WTC11 (cell line): ENCODE results near the gene DIO3. TPM values are rescaled to one million over a fixed set of nuclear protein-coding genes. Genes with fewer than 3 reads are reported as not detected.

Source experiments
- ATAC-seq: fragments of 200-7000 bp; cut with Tn5 transposase; 2 replicates; pipeline ENCODE4 v1.10.0; 2021; ENCODE audit warnings: mild to moderate bottlenecking, moderate library complexity
- CTCF ChIA-PET: fragments of 300-600 bp; sonication (Branson Sonifier 250); formaldehyde crosslinking; loops from one replicate; lab custom pipeline; 2021; ENCODE audit warnings: antibody characterized with exemption; lab: Charles Lee
- POLR2A ChIA-PET: fragments of 350-600 bp; sonication (Branson Sonifier 250); formaldehyde crosslinking; loops from one replicate; lab custom pipeline; 2021; ENCODE audit warnings: antibody characterized with exemption; lab: Charles Lee
- DNase-seq: peaks from one replicate; pipeline ENCODE4 v3.0.0; 2021; ENCODE audit warnings: low spot score
- H3K27ac Mint-ChIP-seq: 2 replicates; pipeline ENCODE4 v1.8.0; 2021; ENCODE audit warnings: mixed read lengths
- H3K27me3 Mint-ChIP-seq: 2 replicates; pipeline ENCODE4 v1.8.0; 2021; ENCODE audit warnings: low read depth, mild to moderate bottlenecking, moderate library complexity, mixed read lengths
- H3K36me3 Mint-ChIP-seq: 2 replicates; pipeline ENCODE4 v1.8.0; 2021; ENCODE audit warnings: mixed read lengths
- H3K4me1 Mint-ChIP-seq: 2 replicates; pipeline ENCODE4 v1.8.0; 2022; ENCODE audit warnings: mixed read lengths
- H3K4me3 Mint-ChIP-seq: 2 replicates; pipeline ENCODE4 v1.8.0; 2021; ENCODE audit warnings: mild to moderate bottlenecking, moderate library complexity, mixed read lengths
- H3K9me3 Mint-ChIP-seq: 2 replicates; pipeline ENCODE4 v1.8.0; 2021; ENCODE audit warnings: mixed read lengths
- AFF4 ChIP-seq: sonication (generic); formaldehyde crosslinking; IDR thresholded peaks from 2 replicates; pipeline ENCODE4 v1.8.1; 2023; ENCODE audit warnings: mild to moderate bottlenecking, missing genetic modification reagents, borderline replicate concordance
- ATF1 ChIP-seq: sonication (generic); formaldehyde crosslinking; IDR thresholded peaks from 2 replicates; pipeline ENCODE4 v1.8.1; 2023; ENCODE audit warnings: mild to moderate bottlenecking, moderate library complexity, missing genetic modification reagents
- ATF3 ChIP-seq: sonication (generic); formaldehyde crosslinking; conservative IDR thresholded peaks from 2 replicates; pipeline ENCODE4 v1.8.1; 2022; ENCODE audit warnings: mild to moderate bottlenecking, missing genetic modification reagents
- ATF6 ChIP-seq: sonication (generic); formaldehyde crosslinking; IDR thresholded peaks from 2 replicates; pipeline ENCODE4 v1.8.1; 2023; ENCODE audit warnings: mild to moderate bottlenecking, missing genetic modification reagents
- CREB1 ChIP-seq: sonication (generic); formaldehyde crosslinking; IDR thresholded peaks from 2 replicates; pipeline ENCODE4 v1.8.0; 2023; ENCODE audit warnings: mild to moderate bottlenecking, missing genetic modification reagents
- ELF4 ChIP-seq: sonication (generic); formaldehyde crosslinking; IDR thresholded peaks from 2 replicates; pipeline ENCODE4 v1.8.1; 2022; ENCODE audit warnings: low read depth, mild to moderate bottlenecking, moderate library complexity, missing genetic modification reagents
- EMX1 ChIP-seq: fragments of 250-450 bp; sonication (Bioruptor Pico); IDR thresholded peaks from 2 replicates; pipeline ENCODE4 v1.8.0; 2021; ENCODE audit warnings: mild to moderate bottlenecking
- FOXK1 ChIP-seq: sonication (generic); formaldehyde crosslinking; IDR thresholded peaks from 2 replicates; pipeline ENCODE4 v1.8.0; 2022; ENCODE audit warnings: mild to moderate bottlenecking, moderate library complexity, missing genetic modification reagents
- FOXP4 ChIP-seq: sonication (generic); formaldehyde crosslinking; IDR thresholded peaks from 2 replicates; pipeline ENCODE4 v1.8.0; 2022; ENCODE audit warnings: mild to moderate bottlenecking, missing genetic modification reagents
- GABPB1 ChIP-seq: sonication (generic); formaldehyde crosslinking; IDR thresholded peaks from 2 replicates; pipeline ENCODE4 v1.8.1; 2023; ENCODE audit warnings: mild to moderate bottlenecking, missing genetic modification reagents
- KAT7 ChIP-seq: sonication (generic); formaldehyde crosslinking; IDR thresholded peaks from 2 replicates; pipeline ENCODE4 v1.8.1; 2023; ENCODE audit warnings: missing genetic modification reagents, mild to moderate bottlenecking, borderline replicate concordance
- MAX ChIP-seq: sonication (generic); formaldehyde crosslinking; IDR thresholded peaks from 2 replicates; pipeline ENCODE4 v1.8.0; 2022; ENCODE audit warnings: mild to moderate bottlenecking, missing genetic modification reagents
- MYBL2 ChIP-seq: sonication (generic); formaldehyde crosslinking; IDR thresholded peaks from 2 replicates; pipeline ENCODE4 v1.8.1; 2023; ENCODE audit warnings: mild to moderate bottlenecking, moderate library complexity, missing genetic modification reagents
- NR1H2 ChIP-seq: sonication (generic); formaldehyde crosslinking; IDR thresholded peaks from 2 replicates; pipeline ENCODE4 v1.9.0; 2021; ENCODE audit warnings: mild to moderate bottlenecking, moderate library complexity, missing genetic modification reagents
- NR2C2 ChIP-seq: sonication (generic); formaldehyde crosslinking; IDR thresholded peaks from 2 replicates; pipeline ENCODE4 v1.8.0; 2022; ENCODE audit warnings: mild to moderate bottlenecking, missing genetic modification reagents
- OVOL2 ChIP-seq: fragments of 250-450 bp; sonication (Bioruptor Pico); IDR thresholded peaks from 2 replicates; pipeline ENCODE4 v1.9.0; 2021; ENCODE audit warnings: mild to moderate bottlenecking, borderline replicate concordance
- SP1 ChIP-seq: sonication (generic); formaldehyde crosslinking; conservative IDR thresholded peaks from 2 replicates; pipeline ENCODE4 v1.8.1; 2022; ENCODE audit warnings: missing genetic modification reagents
- STAT6 ChIP-seq: sonication (generic); formaldehyde crosslinking; conservative IDR thresholded peaks from 2 replicates; pipeline ENCODE4 v1.8.1; 2023; ENCODE audit warnings: mild to moderate bottlenecking, low read depth, missing genetic modification reagents, moderate library complexity
- TEAD4 ChIP-seq: sonication (generic); formaldehyde crosslinking; IDR thresholded peaks from 2 replicates; pipeline ENCODE4 v1.8.0; 2022; ENCODE audit warnings: mild to moderate bottlenecking, missing genetic modification reagents
- ZBTB43 ChIP-seq: sonication (generic); formaldehyde crosslinking; IDR thresholded peaks from 2 replicates; pipeline ENCODE4 v1.8.1; 2023; ENCODE audit warnings: mild to moderate bottlenecking, missing genetic modification reagents
- ZMAT4 ChIP-seq: fragments of 250-450 bp; sonication (Bioruptor Pico); IDR thresholded peaks from 2 replicates; pipeline ENCODE4 v1.9.0; 2021; ENCODE audit warnings: mild to moderate bottlenecking
- ZNF232 ChIP-seq: sonication (generic); formaldehyde crosslinking; IDR thresholded peaks from 2 replicates; pipeline ENCODE4 v1.8.0; 2022; ENCODE audit warnings: mild to moderate bottlenecking, missing genetic modification reagents
- total RNA-seq: library from RNA; stranded (reverse); gene quantifications from 3 replicates; pipeline ENCODE4 v1.2.3, GENCODE V29; 2021

The DIO3 gene
- total RNA-seq, 1 experiment from 2014 or later: 0.52 TPM

GRCh38 chr14:101590616-101591015, 29.3 kb downstream of the DIO3 start:
- DNase-seq (no peak), ATAC-seq (no peak)
- Mint-ChIP-seq H3K27me3 (peaks cover 2% of the 10 kb centered on the region; the same call in 1 of the 2 replicates), H3K27ac (no peak overlapping the region), H3K9me3 (peaks cover 12% of the 10 kb centered on the region), H3K36me3 (no peaks in the 10 kb centered on the region; the same call in 1 of the 2 replicates), H3K4me1 (no peaks in the 10 kb centered on the region), H3K4me3 (no peak overlapping the region)
- ChIA-PET CTCF (no interaction called here), POLR2A (no interaction called here)
- TF ChIP-seq ATF3 (CRISPR knock-in tag) (no peak), EMX1 (CRISPR knock-in tag) (no peak), SP1 (CRISPR knock-in tag) (no peak), FOXP4 (CRISPR knock-in tag) (no peak), ZMAT4 (CRISPR knock-in tag) (no peak), NR2C2 (CRISPR knock-in tag) (no peak), ZBTB43 (CRISPR knock-in tag) (no peak), ZNF232 (no peak), FOXK1 (no peak), ATF6 (CRISPR knock-in tag) (no peak), OVOL2 (CRISPR knock-in tag) (no peak), MYBL2 (CRISPR knock-in tag) (no peak), ELF4 (CRISPR knock-in tag) (no peak), MAX (no peak), ATF1 (CRISPR knock-in tag) (no peak), CREB1 (CRISPR knock-in tag) (no peak), NR1H2 (no peak), STAT6 (CRISPR knock-in tag) (no peak)

- ATAC-seq: no peak
- H3K36me3 Mint-ChIP-seq: peaks cover 2% of the 10 kb centered on the region; the same call in 1 of the 2 replicates
- DNase-seq: no peak
- CTCF ChIA-PET: no interaction called here
- H3K27ac Mint-ChIP-seq: no peak overlapping the region
- H3K4me3 Mint-ChIP-seq: no peak overlapping the region
- H3K27me3 Mint-ChIP-seq: peaks cover 2% of the 10 kb centered on the region; the same call in 1 of the 2 replicates
- peaks cover 18% of the 10 kb centered on the region for H3K9me3 Mint-ChIP-seq
- H3K4me1 Mint-ChIP-seq: no peaks in the 10 kb centered on the region
- POLR2A ChIA-PET: no interaction called here
- TF ChIP-seq MYBL2 (CRISPR knock-in tag) (no peak), KAT7 (CRISPR knock-in tag) (no peak), GABPB1 (CRISPR knock-in tag) (no peak), ATF6 (CRISPR knock-in tag) (no peak), AFF4 (CRISPR knock-in tag) (no peak), TEAD4 (CRISPR knock-in tag) (no peak)
Measured at GRCh38 chr14:101591121-101591520, 29.8 kb downstream of the DIO3 start.
